Measurements from ENCODE around the gene FAM76A. TPM values are rescaled to one million over a fixed set of nuclear protein-coding genes. Genes with fewer than 3 reads are reported as not detected.

FAM76A gene
- total and polyA plus RNA-seq, 9 of the 15 experiments (the other 6 are each of a cell fraction or from before 2014, with no cell fraction given), result 9.5 to 14.6 (median 11.4) TPM

- intact Hi-C loops (cut with micrococcal nuclease) (no loop called here), in situ Hi-C loops (cut with MboI) (no loop called here)
- TF ChIP-seq CHD2 (IDR thresholded peaks at IDR 0.05; ENCODE audit: low read depth, low read length) (peak; percentile 68; the same call in 1 of the 2 replicates), TCF7L2 (IDR thresholded peaks at IDR 0.05; ENCODE audit: low read depth, low read length) (no peak), ZNF699 (CRISPR knock-in tag; IDR thresholded peaks at IDR 0.05; ENCODE audit: insufficient replicate concordance) (no peak)
- Histone ChIP-seq H3K79me2 (ENCODE audit: control insufficient read depth, insufficient read depth, low read length) (no peaks in the 10 kb centered on the region), H3K4me3 (no peak overlapping the region), H3K9me3 (replicated peaks; ENCODE audit: control insufficient read depth, insufficient read depth, low read depth, low read length) (no peaks in the 10 kb centered on the region), H4K20me1 (replicated peaks; ENCODE audit: control insufficient read depth, insufficient read depth, low read length) (no peaks in the 10 kb centered on the region), H3K9ac (ENCODE audit: insufficient read depth in 1 of 2, low read depth in 2 of 2, low read length in 2 of 2) (no peak overlapping the region), H3K27ac (ENCODE audit: extremely low read depth, low read depth, low read length) (no peak overlapping the region), H2AFZ (ENCODE audit: low read depth, low read length) (no peak overlapping the region), H3K4me1 (replicated peaks in 1 of 2; ENCODE audit: control insufficient read depth in 2 of 2, insufficient read depth in 2 of 2, low read length in 2 of 2) (no peaks in the 10 kb centered on the region), H3K9me1 (ENCODE audit: control insufficient read depth, insufficient read depth, low read length) (no peaks in the 10 kb centered on the region), H3K4me2 (ENCODE audit: insufficient read depth, low read length) (no peak overlapping the region), H3K36me3 (ENCODE audit: control insufficient read depth, insufficient read depth, low read length) (no peaks in the 10 kb centered on the region), H3K27me3 (ENCODE audit: control insufficient read depth in 2 of 2, insufficient read depth in 2 of 2, low read length in 2 of 2) (no peaks in the 10 kb centered on the region; a peak in 1 of 5 replicates)
- ATAC-seq (no peak), DNase-seq (ENCODE audit: extremely low read depth in 1 of 4, low spot score in 3 of 4) (no peak), FAIRE-seq (no peak)
- ChIA-PET CTCF (ENCODE audit: low intra/inter-chr PET ratio) (no interaction called here), POLR2A (interaction anchor here (0.6 to 1.3 kb wide), 2 partner anchors 10 to 473 kb away, joined by 3 to 5 read pairs; no protein-coding TSS in a partner anchor)
- no TSS peak for BruUV-seq (replicated peaks)
- 37% methylated on average over 4 of the region's 4 CpGs for WGBS (ENCODE audit: insufficient coverage, low coverage, missing lambda C conversion rate)
Measured at GRCh38 chr1:27704958-27705357, 20.8 kb upstream of the FAM76A start.

GRCh38 chr1:27705545-27705944 is 20.2 kb upstream of the FAM76A start:
- in situ Hi-C loops (cut with MboI) (no loop called here), intact Hi-C loops (cut with micrococcal nuclease) (no loop called here)
- no peaks in the 10 kb centered on the region; a peak in 1 of 5 replicates for H3K27me3 ChIP-seq (ENCODE audit: control insufficient read depth in 2 of 2, insufficient read depth in 2 of 2, low read length in 2 of 2)
- H3K4me3 ChIP-seq, result no peak overlapping the region
- no peaks in the 10 kb centered on the region for H3K36me3 ChIP-seq (ENCODE audit: control insufficient read depth, insufficient read depth, low read length)
- no peak overlapping the region for H3K9ac ChIP-seq (ENCODE audit: insufficient read depth in 1 of 2, low read depth in 2 of 2, low read length in 2 of 2)
- ChIA-PET POLR2A (interaction anchor here (0.6 to 1.3 kb wide), 3 partner anchors 9 to 473 kb away, joined by 3 to 5 read pairs (median 4); no protein-coding TSS in a partner anchor), CTCF (ENCODE audit: low intra/inter-chr PET ratio) (interaction anchor here (0.6 kb wide), 1 partner anchor 10 kb away, joined by 6 read pairs; no protein-coding TSS in a partner anchor)
- TF ChIP-seq ZNF121 (CRISPR knock-in tag; conservative IDR thresholded peaks at IDR 0.05), result peak; percentile 69
- no peak for TF ChIP-seq ZFP91 (CRISPR knock-in tag; IDR thresholded peaks at IDR 0.05)
- FAIRE-seq, result no peak
- H3K4me1 ChIP-seq (replicated peaks in 1 of 2; ENCODE audit: control insufficient read depth in 2 of 2, insufficient read depth in 2 of 2, low read length in 2 of 2), result no peaks in the 10 kb centered on the region
- H2AFZ ChIP-seq (ENCODE audit: low read depth, low read length), result no peak overlapping the region
- H4K20me1 ChIP-seq (replicated peaks; ENCODE audit: control insufficient read depth, insufficient read depth, low read length), result no peaks in the 10 kb centered on the region
- ATAC-seq, result no peak
- H3K9me3 ChIP-seq (replicated peaks; ENCODE audit: control insufficient read depth, insufficient read depth, low read depth, low read length), result no peaks in the 10 kb centered on the region
- no peak for DNase-seq (ENCODE audit: extremely low read depth in 1 of 4, low spot score in 3 of 4)
- BruUV-seq (replicated peaks), result no TSS peak
- no peak overlapping the region for H3K27ac ChIP-seq (ENCODE audit: extremely low read depth, low read depth, low read length)
- no peaks in the 10 kb centered on the region for H3K79me2 ChIP-seq (ENCODE audit: control insufficient read depth, insufficient read depth, low read length)
- H3K4me2 ChIP-seq (ENCODE audit: insufficient read depth, low read length), result no peak overlapping the region
- whole genome bisulfite sequencing (ENCODE audit: insufficient coverage, low coverage, missing lambda C conversion rate), result 19% methylated on average over 2 of the region's 2 CpGs
- H3K9me1 ChIP-seq (ENCODE audit: control insufficient read depth, insufficient read depth, low read length), result no peaks in the 10 kb centered on the region

Data from K562 (cell line).